Neural cell (in vitro differentiated cells): ENCODE data around the gene SLC1A2.

Source experiments
- CTCF ChIP-seq: fragments of 450-650 bp; IDR thresholded peaks from 2 replicates; pipeline ENCODE4 v1.5.1; 2014; ENCODE audit warnings: antibody characterized with exemption, mild to moderate bottlenecking, moderate library complexity; ENCODE audit not compliant: poor library complexity, severe bottlenecking
- EP300 ChIP-seq: fragments of 450-650 bp; conservative IDR thresholded peaks from 2 replicates; pipeline ENCODE4 v1.6.1; 2014; ENCODE audit warnings: antibody characterized with exemption, mild to moderate bottlenecking, moderate library complexity; ENCODE audit not compliant: poor library complexity, severe bottlenecking
- EZH2 ChIP-seq: fragments of 200-600, 300-800 bp; shearing (Covaris generic), sonication (generic); IDR thresholded peaks from 2 replicates; pipeline ENCODE4 v1.6.1; 2014; ENCODE audit warnings: antibody characterized with exemption, low read length, borderline replicate concordance, mild to moderate bottlenecking; ENCODE audit not compliant: insufficient read depth, poor library complexity, severe bottlenecking
- POLR2AphosphoS5 ChIP-seq: IDR thresholded peaks from 2 replicates; pipeline ENCODE4 v1.6.1; 2012
- RAD21 ChIP-seq: fragments of 450-650 bp; conservative IDR thresholded peaks from 2 replicates; pipeline ENCODE4 v1.6.1; 2014; ENCODE audit warnings: antibody characterized with exemption, mild to moderate bottlenecking, moderate library complexity
- REST ChIP-seq: IDR thresholded peaks from 2 replicates; pipeline ENCODE4 v1.6.1; 2012; ENCODE audit warnings: borderline replicate concordance
- SMC3 ChIP-seq: fragments of 450-650 bp; conservative IDR thresholded peaks from 2 replicates; pipeline ENCODE4 v1.6.1; 2014; ENCODE audit warnings: antibody characterized with exemption, mild to moderate bottlenecking, moderate library complexity; ENCODE audit not compliant: poor library complexity

GRCh38 chr11:35280727-35281126 lies 138.6 kb downstream of the SLC1A2 start:
- no peak for TF ChIP-seq CTCF
- no peak for TF ChIP-seq EP300
- no peak for TF ChIP-seq REST
- TF ChIP-seq EZH2: no peak
- TF ChIP-seq SMC3: no peak
- TF ChIP-seq POLR2AphosphoS5: no peak
- TF ChIP-seq RAD21: no peak
